HepG2 (cell line): ENCODE data around the gene ZFP14. TPM values are rescaled to one million over a fixed set of nuclear protein-coding genes. Genes with fewer than 3 reads are reported as not detected.

Experiments
- GZF1 ChIP-seq: sonication (generic); formaldehyde crosslinking; IDR thresholded peaks from 2 replicates; pipeline ENCODE4 v1.5.1; 2020; ENCODE audit warnings: mild to moderate bottlenecking, missing genetic modification reagents
- PHF20 ChIP-seq: sonication (generic); formaldehyde crosslinking; IDR thresholded peaks from 2 replicates; pipeline ENCODE4 v1.5.0; 2020; ENCODE audit warnings: mild to moderate bottlenecking, missing genetic modification reagents
- TAF15 ChIP-seq: fragments of 200-400 bp; formaldehyde crosslinking; IDR thresholded peaks from one replicate; pipeline ENCODE4 v1.6.1; 2018; ENCODE audit warnings: mild to moderate bottlenecking, low read depth, low read length; ENCODE audit not compliant: poor library complexity, severe bottlenecking
- TBX3 ChIP-seq: fragments of 450-650 bp; IDR thresholded peaks from 2 replicates; pipeline ENCODE4 v1.6.1; 2017; ENCODE audit warnings: antibody characterized with exemption, mild to moderate bottlenecking, inconsistent platforms, borderline replicate concordance
- YEATS2 ChIP-seq: sonication (generic); formaldehyde crosslinking; IDR thresholded peaks from 2 replicates; pipeline ENCODE4 v1.4.0; 2020; ENCODE audit warnings: missing genetic modification reagents, borderline replicate concordance
- ZFP90 ChIP-seq: sonication (generic); formaldehyde crosslinking; IDR thresholded peaks from 2 replicates; pipeline ENCODE4 v1.8.0; 2022; ENCODE audit warnings: missing genetic modification reagents, mild to moderate bottlenecking, inconsistent platforms, borderline replicate concordance
- ZNF441 ChIP-seq: sonication (generic); formaldehyde crosslinking; IDR thresholded peaks from 2 replicates; pipeline ENCODE4 v1.7.0; 2021; ENCODE audit warnings: missing genetic modification reagents, borderline replicate concordance
- ZNF737 ChIP-seq: sonication (generic); formaldehyde crosslinking; IDR thresholded peaks from 2 replicates; pipeline ENCODE4 v1.5.0; 2020; ENCODE audit warnings: missing genetic modification reagents, mild to moderate bottlenecking, borderline replicate concordance
- ZNF761 ChIP-seq: sonication (generic); formaldehyde crosslinking; conservative IDR thresholded peaks from 2 replicates; pipeline ENCODE4 v1.4.0; 2020; ENCODE audit warnings: mild to moderate bottlenecking, missing genetic modification reagents
- ZSCAN9 ChIP-seq: IDR thresholded peaks from 2 replicates; pipeline ENCODE4 v1.6.1; 2016; ENCODE audit warnings: borderline replicate concordance
- polyA plus RNA-seq, 8 experiments: library from polyadenylated mRNA; depleted of rRNA in 3 of 8; stranded (reverse) in 7 of 8; unstranded in 1 of 8; fragments of >200 nt; fragmentation: Illumina TruSeq in 4 of 8; extraction: Trizol in 4 of 8; gene quantifications; 2 replicates each; pipeline versions ENCODE4 v1.2.1 to v1.2.3, GENCODE V29; 2011 to 2016; ENCODE audit warnings: low read depth in 4 of 8, missing spikeins in 1 of 8, mixed read lengths in 1 of 8; ENCODE audit not compliant: insufficient read depth in 1 of 8
- total RNA-seq, 5 experiments: library from RNA; depleted of rRNA; stranded (reverse); fragments of >200 nt; fragmentation: Illumina TruSeq; extraction: Trizol; gene quantifications; 2 replicates each; pipeline ENCODE4 v1.2.3, GENCODE V29; 2016; ENCODE audit warnings: low read depth in 1 of 5
- TF ChIP-seq, protein P1 (sequence below): sonication (generic); formaldehyde crosslinking; IDR thresholded peaks from 2 replicates; pipeline ENCODE4 v1.5.0; 2020; ENCODE audit warnings: mild to moderate bottlenecking, missing genetic modification reagents
- TF ChIP-seq, protein P2 (sequence below): IDR thresholded peaks from 2 replicates; pipeline ENCODE4 v1.6.1; 2016; ENCODE audit warnings: control low read depth
- TF ChIP-seq, protein P3 (sequence below): sonication (generic); formaldehyde crosslinking; IDR thresholded peaks from 2 replicates; pipeline ENCODE4; 2020; ENCODE audit warnings: missing genetic modification reagents, mild to moderate bottlenecking, borderline replicate concordance
- TF ChIP-seq, protein P4 (sequence below): sonication (generic); formaldehyde crosslinking; IDR thresholded peaks from 2 replicates; pipeline ENCODE4 v1.5.1; 2020; ENCODE audit warnings: mild to moderate bottlenecking, missing genetic modification reagents, moderate library complexity
- TF ChIP-seq, protein P5 (sequence below): sonication (generic); formaldehyde crosslinking; IDR thresholded peaks from 2 replicates; pipeline ENCODE4 v1.5.0; 2020; ENCODE audit warnings: missing genetic modification reagents
- TF ChIP-seq, protein P6 (sequence below): IDR thresholded peaks from 2 replicates; pipeline ENCODE4 v1.6.1; 2016; ENCODE audit warnings: missing compliant biosample characterization, missing genetic modification reagents, borderline replicate concordance

The ZFP14 gene
- total and polyA plus RNA-seq, 2 of the 13 experiments (the other 11 are each of a cell fraction or from before 2014, with no cell fraction given): 2.0 to 5.0 TPM

DNA sequence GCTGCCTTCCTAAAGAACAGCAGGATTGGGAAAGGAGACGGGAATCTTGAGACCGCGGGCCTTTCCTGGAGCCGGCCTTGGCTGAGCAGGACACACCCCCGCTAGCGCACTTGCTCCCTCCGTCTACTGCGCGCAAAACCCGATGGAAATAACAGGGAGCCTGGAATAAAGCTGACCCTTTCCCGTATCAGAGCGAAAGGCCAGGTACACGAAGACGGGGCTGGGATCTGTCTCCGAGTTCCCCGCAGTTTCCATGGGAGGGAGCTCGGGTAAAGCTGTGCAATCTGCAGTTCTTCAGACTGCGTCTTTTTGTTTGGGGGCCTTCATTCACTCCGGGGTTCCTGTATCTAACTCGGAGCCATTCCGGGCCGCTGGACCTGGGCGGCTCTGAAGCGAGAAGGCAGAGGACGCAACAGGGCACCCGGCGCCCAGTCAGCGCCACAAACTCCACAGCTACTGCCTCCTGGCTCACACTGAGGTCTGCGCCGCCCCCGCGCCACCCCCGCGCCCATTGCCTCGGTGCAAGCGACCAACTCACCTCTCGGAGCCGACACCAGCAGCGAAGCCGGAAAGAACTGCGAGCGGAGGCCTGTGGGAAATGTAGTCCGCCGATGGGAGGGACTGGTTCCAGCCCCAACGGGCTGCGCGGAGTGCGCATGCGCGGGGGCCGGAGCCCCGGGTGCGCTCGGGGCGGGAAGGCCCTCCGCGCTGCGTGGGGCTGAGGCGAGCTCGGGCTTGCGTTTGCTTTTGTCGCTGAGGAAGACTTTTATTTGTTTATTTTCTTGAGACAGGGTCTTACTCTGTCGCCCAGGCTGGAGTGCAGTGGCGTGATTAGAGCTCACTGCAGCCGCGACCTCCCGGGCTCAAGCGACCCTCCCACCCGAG, at the start of gene ZFP14 (continued):
- TF ChIP-seq ZNF441 (peak; percentile 50; the same call in 1 of the 2 replicates), ZNF761 (no peak), PHF20 (CRISPR knock-in tag) (peak; percentile 73), YEATS2 (CRISPR knock-in tag) (peak; percentile 57; the same call in 1 of the 2 replicates), TBX3 (no peak), ZFP90 (CRISPR knock-in tag) (peak; percentile 91), ZNF737 (no peak), TAF15 (no peak), ZSCAN9 (CRISPR knock-in tag) (no peak), GZF1 (CRISPR knock-in tag) (no peak)
- TF ChIP-seq, protein P1, sequence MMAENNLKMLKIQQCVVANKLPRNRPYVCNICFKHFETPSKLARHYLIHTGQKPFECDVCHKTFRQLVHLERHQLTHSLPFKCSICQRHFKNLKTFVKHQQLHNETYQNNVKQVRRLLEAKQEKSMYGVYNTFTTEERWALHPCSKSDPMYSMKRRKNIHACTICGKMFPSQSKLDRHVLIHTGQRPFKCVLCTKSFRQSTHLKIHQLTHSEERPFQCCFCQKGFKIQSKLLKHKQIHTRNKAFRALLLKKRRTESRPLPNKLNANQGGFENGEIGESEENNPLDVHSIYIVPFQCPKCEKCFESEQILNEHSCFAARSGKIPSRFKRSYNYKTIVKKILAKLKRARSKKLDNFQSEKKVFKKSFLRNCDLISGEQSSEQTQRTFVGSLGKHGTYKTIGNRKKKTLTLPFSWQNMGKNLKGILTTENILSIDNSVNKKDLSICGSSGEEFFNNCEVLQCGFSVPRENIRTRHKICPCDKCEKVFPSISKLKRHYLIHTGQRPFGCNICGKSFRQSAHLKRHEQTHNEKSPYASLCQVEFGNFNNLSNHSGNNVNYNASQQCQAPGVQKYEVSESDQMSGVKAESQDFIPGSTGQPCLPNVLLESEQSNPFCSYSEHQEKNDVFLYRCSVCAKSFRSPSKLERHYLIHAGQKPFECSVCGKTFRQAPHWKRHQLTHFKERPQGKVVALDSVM (CRISPR knock-in tag): peak; percentile 59
- TF ChIP-seq, protein P2, sequence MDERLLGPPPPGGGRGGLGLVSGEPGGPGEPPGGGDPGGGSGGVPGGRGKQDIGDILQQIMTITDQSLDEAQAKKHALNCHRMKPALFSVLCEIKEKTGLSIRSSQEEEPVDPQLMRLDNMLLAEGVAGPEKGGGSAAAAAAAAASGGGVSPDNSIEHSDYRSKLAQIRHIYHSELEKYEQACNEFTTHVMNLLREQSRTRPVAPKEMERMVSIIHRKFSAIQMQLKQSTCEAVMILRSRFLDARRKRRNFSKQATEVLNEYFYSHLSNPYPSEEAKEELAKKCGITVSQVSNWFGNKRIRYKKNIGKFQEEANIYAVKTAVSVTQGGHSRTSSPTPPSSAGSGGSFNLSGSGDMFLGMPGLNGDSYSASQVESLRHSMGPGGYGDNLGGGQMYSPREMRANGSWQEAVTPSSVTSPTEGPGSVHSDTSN (CRISPR knock-in tag): no peak
- TF ChIP-seq, protein P3, sequence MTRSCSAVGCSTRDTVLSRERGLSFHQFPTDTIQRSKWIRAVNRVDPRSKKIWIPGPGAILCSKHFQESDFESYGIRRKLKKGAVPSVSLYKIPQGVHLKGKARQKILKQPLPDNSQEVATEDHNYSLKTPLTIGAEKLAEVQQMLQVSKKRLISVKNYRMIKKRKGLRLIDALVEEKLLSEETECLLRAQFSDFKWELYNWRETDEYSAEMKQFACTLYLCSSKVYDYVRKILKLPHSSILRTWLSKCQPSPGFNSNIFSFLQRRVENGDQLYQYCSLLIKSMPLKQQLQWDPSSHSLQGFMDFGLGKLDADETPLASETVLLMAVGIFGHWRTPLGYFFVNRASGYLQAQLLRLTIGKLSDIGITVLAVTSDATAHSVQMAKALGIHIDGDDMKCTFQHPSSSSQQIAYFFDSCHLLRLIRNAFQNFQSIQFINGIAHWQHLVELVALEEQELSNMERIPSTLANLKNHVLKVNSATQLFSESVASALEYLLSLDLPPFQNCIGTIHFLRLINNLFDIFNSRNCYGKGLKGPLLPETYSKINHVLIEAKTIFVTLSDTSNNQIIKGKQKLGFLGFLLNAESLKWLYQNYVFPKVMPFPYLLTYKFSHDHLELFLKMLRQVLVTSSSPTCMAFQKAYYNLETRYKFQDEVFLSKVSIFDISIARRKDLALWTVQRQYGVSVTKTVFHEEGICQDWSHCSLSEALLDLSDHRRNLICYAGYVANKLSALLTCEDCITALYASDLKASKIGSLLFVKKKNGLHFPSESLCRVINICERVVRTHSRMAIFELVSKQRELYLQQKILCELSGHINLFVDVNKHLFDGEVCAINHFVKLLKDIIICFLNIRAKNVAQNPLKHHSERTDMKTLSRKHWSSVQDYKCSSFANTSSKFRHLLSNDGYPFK (CRISPR knock-in tag): peak; percentile 99
- TF ChIP-seq, protein P4, sequence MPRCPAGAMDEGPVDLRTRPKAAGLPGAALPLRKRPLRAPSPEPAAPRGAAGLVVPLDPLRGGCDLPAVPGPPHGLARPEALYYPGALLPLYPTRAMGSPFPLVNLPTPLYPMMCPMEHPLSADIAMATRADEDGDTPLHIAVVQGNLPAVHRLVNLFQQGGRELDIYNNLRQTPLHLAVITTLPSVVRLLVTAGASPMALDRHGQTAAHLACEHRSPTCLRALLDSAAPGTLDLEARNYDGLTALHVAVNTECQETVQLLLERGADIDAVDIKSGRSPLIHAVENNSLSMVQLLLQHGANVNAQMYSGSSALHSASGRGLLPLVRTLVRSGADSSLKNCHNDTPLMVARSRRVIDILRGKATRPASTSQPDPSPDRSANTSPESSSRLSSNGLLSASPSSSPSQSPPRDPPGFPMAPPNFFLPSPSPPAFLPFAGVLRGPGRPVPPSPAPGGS: no peak
- TF ChIP-seq, protein P5, sequence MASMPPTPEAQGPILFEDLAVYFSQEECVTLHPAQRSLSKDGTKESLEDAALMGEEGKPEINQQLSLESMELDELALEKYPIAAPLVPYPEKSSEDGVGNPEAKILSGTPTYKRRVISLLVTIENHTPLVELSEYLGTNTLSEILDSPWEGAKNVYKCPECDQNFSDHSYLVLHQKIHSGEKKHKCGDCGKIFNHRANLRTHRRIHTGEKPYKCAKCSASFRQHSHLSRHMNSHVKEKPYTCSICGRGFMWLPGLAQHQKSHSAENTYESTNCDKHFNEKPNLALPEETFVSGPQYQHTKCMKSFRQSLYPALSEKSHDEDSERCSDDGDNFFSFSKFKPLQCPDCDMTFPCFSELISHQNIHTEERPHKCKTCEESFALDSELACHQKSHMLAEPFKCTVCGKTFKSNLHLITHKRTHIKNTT: no peak
- TF ChIP-seq, protein P6, sequence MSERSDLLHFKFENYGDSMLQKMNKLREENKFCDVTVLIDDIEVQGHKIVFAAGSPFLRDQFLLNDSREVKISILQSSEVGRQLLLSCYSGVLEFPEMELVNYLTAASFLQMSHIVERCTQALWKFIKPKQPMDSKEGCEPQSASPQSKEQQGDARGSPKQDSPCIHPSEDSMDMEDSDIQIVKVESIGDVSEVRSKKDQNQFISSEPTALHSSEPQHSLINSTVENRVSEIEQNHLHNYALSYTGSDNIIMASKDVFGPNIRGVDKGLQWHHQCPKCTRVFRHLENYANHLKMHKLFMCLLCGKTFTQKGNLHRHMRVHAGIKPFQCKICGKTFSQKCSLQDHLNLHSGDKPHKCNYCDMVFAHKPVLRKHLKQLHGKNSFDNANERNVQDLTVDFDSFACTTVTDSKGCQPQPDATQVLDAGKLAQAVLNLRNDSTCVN (CRISPR knock-in tag): no peak
